Tibial nerve (tissue), 4 donors: ENCODE results near the gene PRKCE. TPM values are rescaled to one million over a fixed set of nuclear protein-coding genes. Genes with fewer than 3 reads are reported as not detected.

Source experiments
- DNase-seq, 2 donors: peaks; one replicate each; pipeline ENCODE4 v3.0.0-alpha.2; 2019; ENCODE audit warnings: low spot score in 2 of 2
- H3K27ac ChIP-seq, 4 donors: fragments of 200-600 bp; sonication (generic) in 3 of 4; one replicate each; pipeline ENCODE4 v1.5.1; 2017 to 2019; ENCODE audit warnings: mild to moderate bottlenecking in 1 of 4
- H3K27me3 ChIP-seq, 2 donors: fragments of 200-600 bp; sonication (generic) in 1 of 2; one replicate each; pipeline versions ENCODE4 v1.5.1 to v1.6.0; 2017 to 2019
- H3K36me3 ChIP-seq, 3 donors: fragments of 200-600 bp; sonication (generic); one replicate each; pipeline ENCODE4 v1.5.1; 2018 to 2019
- H3K4me1 ChIP-seq, 4 donors: fragments of 200-600 bp; sonication (generic) in 3 of 4; one replicate each; pipeline ENCODE4 v1.5.1; 2017 to 2019
- H3K4me3 ChIP-seq, 4 donors: fragments of 200-600 bp; sonication (generic) in 3 of 4; one replicate each; pipeline ENCODE4 v1.5.1; 2017 to 2019; ENCODE audit warnings: mild to moderate bottlenecking in 1 of 4, moderate library complexity in 1 of 4
- H3K9me3 ChIP-seq, 4 donors: fragments of 200-600 bp; sonication (generic) in 3 of 4; one replicate each; pipeline ENCODE4 v1.5.1; 2017 to 2019
- CTCF ChIP-seq, 5 experiments: fragments of 200-600 bp in 3 of 5; fragments of 450-650 bp in 2 of 5; sonication (generic) in 3 of 5; IDR thresholded peaks; one replicate each; pipeline ENCODE4 v1.5.1; 2016 to 2019; ENCODE audit warnings: antibody characterized with exemption in 5 of 5, mild to moderate bottlenecking in 3 of 5, moderate library complexity in 2 of 5
- EP300 ChIP-seq, 2 donors: sonication (generic); formaldehyde crosslinking; IDR thresholded peaks; one replicate each; pipeline ENCODE4 v1.6.1; 2017; ENCODE audit warnings: antibody characterized with exemption in 2 of 2, mild to moderate bottlenecking in 1 of 2
- POLR2A ChIP-seq, 2 donors: fragments of 450-650 bp; IDR thresholded peaks; one replicate each; pipeline ENCODE4 v1.6.1; 2017; ENCODE audit warnings: antibody characterized with exemption in 2 of 2, mild to moderate bottlenecking in 2 of 2, moderate library complexity in 2 of 2
- WGBS, 2 donors: methylation state at CpG; one replicate each; pipeline ENCODE4 v1.1.5; 2018; 5-methylcytosine and 5-hydroxymethylcytosine counted together
- total RNA-seq, 4 donors: library from RNA; depleted of rRNA; stranded (reverse); fragments of >200 nt; gene quantifications; one replicate each; pipeline ENCODE4 v1.1.0, GENCODE V29; 2016

The PRKCE gene
- total RNA-seq, 4 donors from 2014 or later, result 14.4 to 22.4 (median 17.9) TPM

GRCh38 chr2:46010925-46011490 is 359.5 kb downstream of the PRKCE start:
- H3K27ac ChIP-seq, result no peak overlapping the region
- 35 to 39% methylated on average over 3 of the region's 3 CpGs for WGBS, 2 donors
- no peaks in the 10 kb centered on the region for H3K9me3 ChIP-seq
- H3K4me1 ChIP-seq, result peaks cover 0 to 21% (median 4%) of the 10 kb centered on the region in 4 donors
- no peak for DNase-seq
- H3K4me3 ChIP-seq, result no peak overlapping the region
- no peaks in the 10 kb centered on the region for H3K27me3 ChIP-seq
- peaks cover 0 to 36% (median 0%) of the 10 kb centered on the region in 3 donors for H3K36me3 ChIP-seq
- TF ChIP-seq EP300 (IDR thresholded peaks at IDR 0.05) (no peak), POLR2A (IDR thresholded peaks at IDR 0.05) (no peak), CTCF (IDR thresholded peaks at IDR 0.05) (peak; percentile 44 to 69 (median 57))

- WGBS, 2 donors, result 40 to 77% methylated on average over 3 of the region's 3 CpGs
- TF ChIP-seq EP300 (IDR thresholded peaks at IDR 0.05) (no peak), CTCF (IDR thresholded peaks at IDR 0.05) (no peak), POLR2A (IDR thresholded peaks at IDR 0.05) (no peak)
- Histone ChIP-seq H3K4me3 (no peak overlapping the region), H3K36me3 (peaks cover 0 to 30% (median 0%) of the 10 kb centered on the region in 3 donors), H3K4me1 (peaks cover 0 to 23% (median 4%) of the 10 kb centered on the region in 4 donors), H3K9me3 (no peaks in the 10 kb centered on the region), H3K27ac (no peak overlapping the region), H3K27me3 (no peaks in the 10 kb centered on the region)
- DNase-seq, result no peak
Measured at GRCh38 chr2:46012618-46013240, 361.3 kb downstream of the PRKCE start.

- TF ChIP-seq POLR2A (IDR thresholded peaks at IDR 0.05) (no peak), EP300 (IDR thresholded peaks at IDR 0.05) (no peak), CTCF (IDR thresholded peaks at IDR 0.05) (no peak)
- no peak for DNase-seq
- Histone ChIP-seq H3K27me3 (no peaks in the 10 kb centered on the region), H3K36me3 (peaks cover 0 to 30% (median 0%) of the 10 kb centered on the region in 3 donors), H3K4me1 (peaks cover 0 to 23% (median 4%) of the 10 kb centered on the region in 4 donors), H3K9me3 (no peaks in the 10 kb centered on the region), H3K4me3 (no peak overlapping the region), H3K27ac (no peak overlapping the region)
- 96% methylated on average over 5 of the region's 5 CpGs for WGBS, 2 donors
Measured at GRCh38 chr2:46013726-46014125, 362.3 kb downstream of the PRKCE start.

- Histone ChIP-seq H3K4me3 (no peak overlapping the region), H3K4me1 (peaks cover 0 to 23% (median 4%) of the 10 kb centered on the region in 4 donors), H3K27me3 (no peaks in the 10 kb centered on the region), H3K27ac (peak overlapping the region in 2 of 4 donors; percentile 41 to 53), H3K9me3 (no peaks in the 10 kb centered on the region), H3K36me3 (peaks cover 0 to 30% (median 0%) of the 10 kb centered on the region in 3 donors)
- DNase-seq, result no peak
- TF ChIP-seq CTCF (IDR thresholded peaks at IDR 0.05) (no peak), EP300 (IDR thresholded peaks at IDR 0.05) (peak in 1 of 2 donors; percentile 28)
- WGBS, 2 donors, result 26 to 38% methylated on average over 6 of the region's 6 CpGs
Measured at GRCh38 chr2:46014911-46015654, 363.6 kb downstream of the PRKCE start.

GRCh38 chr2:46015671-46016070 is 364.2 kb downstream of the PRKCE start:
- no peak for DNase-seq
- Histone ChIP-seq H3K27ac (peak overlapping the region in 2 of 4 donors; percentile 41 to 47), H3K9me3 (no peaks in the 10 kb centered on the region), H3K36me3 (peaks cover 0 to 30% (median 0%) of the 10 kb centered on the region in 3 donors), H3K4me1 (peaks cover 0 to 22% (median 4%) of the 10 kb centered on the region in 4 donors), H3K27me3 (no peaks in the 10 kb centered on the region), H3K4me3 (no peak overlapping the region)
- WGBS, 2 donors, result 40 to 46% methylated on average over 7 of the region's 7 CpGs
- TF ChIP-seq CTCF (IDR thresholded peaks at IDR 0.05) (no peak), EP300 (IDR thresholded peaks at IDR 0.05) (no peak), POLR2A (IDR thresholded peaks at IDR 0.05) (no peak)
